Upper lobe of left lung (tissue), 4 donors: ENCODE results near the gene CERS1.

ENCODE experiments used
- CTCF ChIP-seq, 6 experiments: fragments of 450-650 bp in 4 of 6; fragments of 200-600 bp in 2 of 6; sonication (generic) in 2 of 6; IDR thresholded peaks; one replicate each; pipeline ENCODE4 v1.5.1; 2016 to 2019; ENCODE audit warnings: antibody characterized with exemption in 6 of 6
- POLR2A ChIP-seq, 4 donors: fragments of 450-650 bp; IDR thresholded peaks; one replicate each; pipeline ENCODE4 v1.5.1; 2016 to 2017; ENCODE audit warnings: antibody characterized with exemption in 4 of 4, mild to moderate bottlenecking in 2 of 4
- POLR2AphosphoS5 ChIP-seq, 2 donors: sonication (generic); formaldehyde crosslinking; IDR thresholded peaks; one replicate each; pipeline ENCODE4 v1.5.1; 2017; ENCODE audit warnings: antibody characterized with exemption in 2 of 2

GRCh38 chr19:18870531-18871172, 25.3 kb downstream of the CERS1 start:
- TF ChIP-seq POLR2AphosphoS5 (IDR thresholded peaks at IDR 0.05): no peak
- no peak for TF ChIP-seq POLR2A (IDR thresholded peaks at IDR 0.05)
- no peak for TF ChIP-seq CTCF (IDR thresholded peaks at IDR 0.05)
